AG04450 (cell line): ENCODE data around the gene KCTD3. TPM values are rescaled to one million over a fixed set of nuclear protein-coding genes. Genes with fewer than 3 reads are reported as not detected.

Experiments used
- CTCF ChIA-PET: fragments of 300-600, 350-600 bp; formaldehyde crosslinking; extraction: SDS; loops from one replicate; lab custom pipeline; 2022; ENCODE audit warnings: antibody characterized with exemption, inconsistent platforms; lab: Charles Lee
- POLR2A ChIA-PET: fragments of 350-600 bp; formaldehyde crosslinking; extraction: SDS; loops from one replicate; lab custom pipeline; 2021; ENCODE audit warnings: antibody characterized with exemption, inconsistent platforms; lab: Yijun Ruan, JAX
- DNase-seq: peaks from one replicate; pipeline ENCODE4 v3.0.0-alpha.2; 2011; ENCODE audit warnings: low read depth, low spot score
- H3K27ac ChIP-seq: one replicate; pipeline ENCODE4 v1.5.1; 2012; ENCODE audit warnings: low read depth, low read length, control low read depth
- H3K27me3 ChIP-seq: one replicate; pipeline ENCODE4 v1.6.0; 2012; ENCODE audit warnings: low read length; ENCODE audit not compliant: control insufficient read depth, insufficient read depth
- H3K4me3 ChIP-seq: 2 replicates; pipeline ENCODE4 v1.5.1; 2011; ENCODE audit warnings: mild to moderate bottlenecking, low read depth, low read length, control low read depth
- H3K9me3 ChIP-seq: 2 replicates; pipeline ENCODE4 v1.5.1; 2012; ENCODE audit warnings: low read length; ENCODE audit not compliant: control insufficient read depth, insufficient read depth
- polyA plus RNA-seq: library from polyadenylated mRNA; depleted of rRNA; stranded (reverse); fragments of >200 nt; gene quantifications from 2 replicates; pipeline ENCODE4 v1.2.3, GENCODE V29; 2011
- TF ChIP-seq, protein P1 (sequence below): IDR thresholded peaks from 2 replicates; pipeline ENCODE4 v1.5.1; 2011; ENCODE audit warnings: low read depth, low read length, control low read depth, inconsistent platforms

Gene KCTD3
- polyA plus RNA-seq, 1 experiment = 85.0 TPM

GRCh38 chr1:215523128-215523861 lies 43.8 kb upstream of the KCTD3 start:
- Histone ChIP-seq H3K4me3 (no peak overlapping the region), H3K27ac (no peak overlapping the region), H3K27me3 (no peaks in the 10 kb centered on the region), H3K9me3 (no peaks in the 10 kb centered on the region)
- ChIA-PET POLR2A (interaction anchor here (0.6 to 0.9 kb wide), 2 partner anchors 863 to 885 kb away, joined by 3 read pairs; no protein-coding TSS in a partner anchor), CTCF (interaction anchor here (0.5 to 7.6 kb wide), 37 partner anchors 9 to 1311 kb away, joined by 3 to 117 read pairs (median 4); no protein-coding TSS in a partner anchor)
- TF ChIP-seq, protein P1, sequence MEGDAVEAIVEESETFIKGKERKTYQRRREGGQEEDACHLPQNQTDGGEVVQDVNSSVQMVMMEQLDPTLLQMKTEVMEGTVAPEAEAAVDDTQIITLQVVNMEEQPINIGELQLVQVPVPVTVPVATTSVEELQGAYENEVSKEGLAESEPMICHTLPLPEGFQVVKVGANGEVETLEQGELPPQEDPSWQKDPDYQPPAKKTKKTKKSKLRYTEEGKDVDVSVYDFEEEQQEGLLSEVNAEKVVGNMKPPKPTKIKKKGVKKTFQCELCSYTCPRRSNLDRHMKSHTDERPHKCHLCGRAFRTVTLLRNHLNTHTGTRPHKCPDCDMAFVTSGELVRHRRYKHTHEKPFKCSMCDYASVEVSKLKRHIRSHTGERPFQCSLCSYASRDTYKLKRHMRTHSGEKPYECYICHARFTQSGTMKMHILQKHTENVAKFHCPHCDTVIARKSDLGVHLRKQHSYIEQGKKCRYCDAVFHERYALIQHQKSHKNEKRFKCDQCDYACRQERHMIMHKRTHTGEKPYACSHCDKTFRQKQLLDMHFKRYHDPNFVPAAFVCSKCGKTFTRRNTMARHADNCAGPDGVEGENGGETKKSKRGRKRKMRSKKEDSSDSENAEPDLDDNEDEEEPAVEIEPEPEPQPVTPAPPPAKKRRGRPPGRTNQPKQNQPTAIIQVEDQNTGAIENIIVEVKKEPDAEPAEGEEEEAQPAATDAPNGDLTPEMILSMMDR = peak; percentile 43
- DNase-seq = no peak

DNA sequence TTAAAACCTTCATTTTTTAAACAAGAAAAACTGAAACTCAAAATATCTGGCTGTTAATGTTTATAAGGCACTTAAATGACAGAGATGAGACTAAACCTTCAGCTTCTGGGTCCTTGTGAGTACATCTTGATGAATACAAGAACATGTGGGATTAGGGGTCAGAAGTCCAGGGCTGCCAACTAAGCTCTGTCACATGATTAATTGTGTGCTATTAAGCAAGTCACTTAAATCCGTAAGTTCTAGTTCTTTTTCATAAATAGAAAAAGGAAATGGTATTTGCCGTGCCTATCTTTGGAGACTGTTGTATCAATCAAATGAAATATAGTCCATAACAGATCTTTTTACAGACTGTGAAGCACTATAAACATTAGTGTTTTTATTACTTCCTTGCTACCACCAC lies 43.2 kb upstream of the KCTD3 start:
- TF ChIP-seq, protein P1 = no peak
- no peak overlapping the region for H3K27ac ChIP-seq

GRCh38 chr1:215526147-215526845 lies 40.8 kb upstream of the KCTD3 start:
- H3K27ac ChIP-seq = no peak overlapping the region
- peak; percentile 29 for DNase-seq
- ChIA-PET POLR2A (no interaction called here), CTCF (interaction anchor here (0.6 to 7.6 kb wide), 21 partner anchors 10 to 1312 kb away, joined by 3 to 117 read pairs (median 3); no protein-coding TSS in a partner anchor)
- H3K4me3 ChIP-seq = no peak overlapping the region
- H3K9me3 ChIP-seq = no peaks in the 10 kb centered on the region
- TF ChIP-seq, protein P1 = peak; percentile 58
- no peaks in the 10 kb centered on the region for H3K27me3 ChIP-seq

More for the DNA sequence above, 43.2 kb upstream of the KCTD3 start:
- Histone ChIP-seq H3K27me3 (no peaks in the 10 kb centered on the region), H3K9me3 (no peaks in the 10 kb centered on the region), H3K4me3 (no peak overlapping the region)
- POLR2A ChIA-PET = interaction anchor here (0.6 to 0.9 kb wide), 2 partner anchors 863 to 886 kb away, joined by 3 read pairs; no protein-coding TSS in a partner anchor
- no peak for DNase-seq
- CTCF ChIA-PET = interaction anchor here (0.5 to 7.6 kb wide), 35 partner anchors 10 to 1312 kb away, joined by 3 to 117 read pairs (median 4); no protein-coding TSS in a partner anchor

GRCh38 chr1:215526846-215527151 lies 40.3 kb upstream of the KCTD3 start:
- TF ChIP-seq, protein P1 = no peak
- POLR2A ChIA-PET = no interaction called here
- CTCF ChIA-PET = interaction anchor here (0.6 to 7.6 kb wide), 17 partner anchors 9 to 1312 kb away, joined by 3 to 117 read pairs (median 5); no protein-coding TSS in a partner anchor

More at GRCh38 chr1:215526846-215527151, 40.3 kb upstream of the KCTD3 start:
- Histone ChIP-seq H3K9me3 (no peaks in the 10 kb centered on the region), H3K27ac (no peak overlapping the region), H3K4me3 (no peak overlapping the region), H3K27me3 (no peaks in the 10 kb centered on the region)
- DNase-seq = no peak
